HCT116 (cell line): ENCODE measurements around the gene NCF4. TPM values are rescaled to one million over a fixed set of nuclear protein-coding genes. Genes with fewer than 3 reads are reported as not detected.

Source experiments
- ATAC-seq: fragments of 200-7000 bp; cut with Tn5 transposase; 2 replicates; pipeline ENCODE4 v1.9.1; 2020; ENCODE audit warnings: mild to moderate bottlenecking, moderate library complexity
- BruUV-seq: library from RNA; stranded (reverse); fragments of 400-500 nt; replicated peaks from 2 replicates; lab custom pipeline; 2021; lab: Mats Ljungman, UMichigan
- CTCF ChIA-PET: fragments of 300-600 bp; sonication (Branson Sonifier 250); formaldehyde crosslinking; loops from one replicate; lab custom pipeline; 2021; ENCODE audit warnings: antibody characterized with exemption; lab: Charles Lee
- POLR2A ChIA-PET: fragments of 300-600, 350-600 bp; sonication (Branson Sonifier 250); formaldehyde crosslinking; loops from one replicate; lab custom pipeline; 2021; ENCODE audit warnings: antibody characterized with exemption; lab: Charles Lee
- RAD21 ChIA-PET, 2 experiments: fragments of 300-600 bp; sonication (Branson Sonifier 250); formaldehyde crosslinking; loops; one replicate each; lab custom pipeline; 2023; ENCODE audit warnings: low total read pairs in 2 of 2; ENCODE audit not compliant: uncharacterized antibody in 2 of 2, unreplicated experiment in 2 of 2, low non-redundant PET in 1 of 2; lab: Charles Lee
- DNase-seq: peaks from one replicate; pipeline ENCODE4 v3.0.0-alpha.2; 2010; ENCODE audit warnings: low read depth, low spot score
- H2AFZ ChIP-seq: fragments of 200-600 bp; shearing (Covaris generic), sonication (generic); 2 replicates; pipeline ENCODE4 v1.6.1; 2017; ENCODE audit warnings: low read depth, mixed run types, mixed read lengths, antibody characterized with exemption, low read length; ENCODE audit not compliant: poor library complexity, severe bottlenecking
- H3K27ac ChIP-seq: 2 replicates; pipeline ENCODE4 v1.5.1; 2012; ENCODE audit warnings: low read depth, low read length
- H3K27me3 ChIP-seq: fragments of 200-600 bp; sonication (generic); 2 replicates; pipeline ENCODE4 v1.6.1; 2016; ENCODE audit warnings: mixed run types, low read length, mixed read lengths; ENCODE audit not compliant: insufficient read depth
- H3K36me3 ChIP-seq, 2 experiments: fragments of 200-500 bp in 1 of 2; fragments of 200-600 bp in 1 of 2; sonication (Bioruptor generic) in 1 of 2; sonication (generic) in 1 of 2; 2 replicates each; pipeline versions ENCODE4 v1.5.1 to v1.6.1; 2014 to 2016; ENCODE audit warnings: low read length in 2 of 2, inconsistent platforms in 1 of 2, mixed read lengths in 1 of 2, mixed run types in 1 of 2; ENCODE audit not compliant: insufficient read depth in 2 of 2, control insufficient read depth in 1 of 2
- H3K4me1 ChIP-seq, 2 experiments: fragments of 200-600 bp in 1 of 2; sonication (generic) in 1 of 2; 2 replicates each; pipeline versions ENCODE4 v1.5.1 to v1.6.1; 2012 to 2017; ENCODE audit warnings: low read length in 2 of 2, inconsistent platforms in 1 of 2, mild to moderate bottlenecking in 1 of 2, mixed read lengths in 1 of 2, mixed run types in 1 of 2, moderate library complexity in 1 of 2; ENCODE audit not compliant: insufficient read depth in 2 of 2, control insufficient read depth in 1 of 2
- H3K4me2 ChIP-seq: fragments of 200-600 bp; sonication (generic); 2 replicates; pipeline ENCODE4 v1.6.1; 2017; ENCODE audit warnings: mixed run types, low read length, mixed read lengths
- H3K4me3 ChIP-seq, 2 experiments: fragments of 200-600 bp in 1 of 2; sonication (generic) in 1 of 2; replicated peaks in 1 of 2; 2 replicates each; pipeline ENCODE4 v1.5.1; 2011 to 2016; ENCODE audit warnings: low read length in 2 of 2, control low read depth in 1 of 2, low read depth in 1 of 2, mild to moderate bottlenecking in 1 of 2, mixed read lengths in 1 of 2, mixed run types in 1 of 2
- H3K79me2 ChIP-seq: fragments of 200-600 bp; sonication (generic); 2 replicates; pipeline ENCODE4 v1.6.1; 2017; ENCODE audit warnings: mild to moderate bottlenecking, mixed run types, low read length, moderate library complexity, mixed read lengths; ENCODE audit not compliant: insufficient read depth
- H3K9ac ChIP-seq: fragments of 200-600 bp; sonication (generic); 2 replicates; pipeline ENCODE4 v1.6.1; 2016; ENCODE audit warnings: low read length, mixed read lengths
- H3K9me2 ChIP-seq: fragments of 200-600 bp; sonication (generic), shearing (Covaris generic); 2 replicates; pipeline ENCODE4 v1.6.1; 2017; ENCODE audit warnings: mixed run types, mild to moderate bottlenecking, moderate library complexity; ENCODE audit not compliant: insufficient read depth
- H3K9me3 ChIP-seq, 2 experiments: fragments of 200-500 bp in 1 of 2; fragments of 200-600 bp in 1 of 2; sonication (Bioruptor generic) in 1 of 2; sonication (generic) in 1 of 2; 2 replicates each; pipeline ENCODE4 v1.6.1; 2014 to 2017; ENCODE audit warnings: low read length in 2 of 2, mixed read lengths in 2 of 2, inconsistent platforms in 1 of 2, low read depth in 1 of 2, mild to moderate bottlenecking in 1 of 2, mixed run types in 1 of 2, moderate library complexity in 1 of 2; ENCODE audit not compliant: control insufficient read depth in 1 of 2, insufficient read depth in 1 of 2
- H4K20me1 ChIP-seq: fragments of 200-600 bp; sonication (generic), shearing (Covaris generic); 2 replicates; pipeline ENCODE4 v1.6.1; 2017; ENCODE audit warnings: mixed run types, mild to moderate bottlenecking, moderate library complexity; ENCODE audit not compliant: insufficient read depth
- EZH2phosphoT487 ChIP-seq: fragments of 200-600 bp; IDR thresholded peaks from 2 replicates; pipeline ENCODE4 v1.6.1; 2018; ENCODE audit warnings: antibody characterized with exemption, borderline replicate concordance
- MAX ChIP-seq: IDR thresholded peaks from 2 replicates; pipeline ENCODE4 v1.6.1; 2012
- POLR2AphosphoS5 ChIP-seq: IDR thresholded peaks from 2 replicates; pipeline ENCODE4 v1.6.1; 2011; ENCODE audit warnings: mild to moderate bottlenecking, low read depth, low read length, moderate library complexity
- intact Hi-C: fragments of 100-400 bp; cut with micrococcal nuclease; formaldehyde crosslinking; loops from 2 replicates; pipeline ENCODE4 v1.10.0; 2022
- total RNA-seq: library from RNA; stranded (reverse); gene quantifications from one replicate; pipeline ENCODE4 v1.2.1, GENCODE V29; 2021; ENCODE audit not compliant: unreplicated experiment
- TF ChIP-seq, protein P1 (sequence below): IDR thresholded peaks from 2 replicates; pipeline ENCODE4 v1.6.1; 2011; ENCODE audit warnings: mild to moderate bottlenecking, low read length, moderate library complexity; ENCODE audit not compliant: insufficient replicate concordance; ENCODE audit errors: extremely low read depth

Gene NCF4
- total RNA-seq, 1 experiment from 2014 or later: 0.37 TPM

DNA sequence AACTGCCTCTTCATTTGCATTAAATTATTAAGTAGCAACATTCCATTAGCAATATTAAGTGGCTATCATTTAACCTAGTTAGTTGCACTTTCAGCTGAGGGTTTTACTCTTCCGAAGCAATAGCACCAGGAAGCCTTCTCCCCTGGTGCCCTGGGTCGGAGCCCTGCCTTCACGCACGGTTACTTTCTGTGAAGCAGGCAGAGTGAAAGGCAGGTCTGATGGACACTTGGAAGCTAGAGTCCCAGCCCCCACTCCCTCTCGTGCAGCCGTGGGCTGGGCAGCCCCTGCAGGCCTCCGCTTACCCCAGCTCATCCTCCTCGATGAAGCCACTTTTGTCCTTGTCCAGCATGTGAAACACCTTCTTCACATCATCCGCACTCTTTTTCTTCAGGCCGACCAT lies 46.0 kb upstream of the NCF4 start:
- no peak overlapping the region for H3K4me3 ChIP-seq
- TF ChIP-seq POLR2AphosphoS5 (no peak), EZH2phosphoT487 (no peak)

GRCh38 chr22:36815558-36816338 lies 45.1 kb upstream of the NCF4 start:
- ChIA-PET POLR2A (no interaction called here), CTCF (no interaction called here)
- Histone ChIP-seq H4K20me1 (no peaks in the 10 kb centered on the region), H3K9ac (no peak overlapping the region), H3K36me3 (no peaks in the 10 kb centered on the region)
- TF ChIP-seq MAX: no peak
- TF ChIP-seq, protein P1, sequence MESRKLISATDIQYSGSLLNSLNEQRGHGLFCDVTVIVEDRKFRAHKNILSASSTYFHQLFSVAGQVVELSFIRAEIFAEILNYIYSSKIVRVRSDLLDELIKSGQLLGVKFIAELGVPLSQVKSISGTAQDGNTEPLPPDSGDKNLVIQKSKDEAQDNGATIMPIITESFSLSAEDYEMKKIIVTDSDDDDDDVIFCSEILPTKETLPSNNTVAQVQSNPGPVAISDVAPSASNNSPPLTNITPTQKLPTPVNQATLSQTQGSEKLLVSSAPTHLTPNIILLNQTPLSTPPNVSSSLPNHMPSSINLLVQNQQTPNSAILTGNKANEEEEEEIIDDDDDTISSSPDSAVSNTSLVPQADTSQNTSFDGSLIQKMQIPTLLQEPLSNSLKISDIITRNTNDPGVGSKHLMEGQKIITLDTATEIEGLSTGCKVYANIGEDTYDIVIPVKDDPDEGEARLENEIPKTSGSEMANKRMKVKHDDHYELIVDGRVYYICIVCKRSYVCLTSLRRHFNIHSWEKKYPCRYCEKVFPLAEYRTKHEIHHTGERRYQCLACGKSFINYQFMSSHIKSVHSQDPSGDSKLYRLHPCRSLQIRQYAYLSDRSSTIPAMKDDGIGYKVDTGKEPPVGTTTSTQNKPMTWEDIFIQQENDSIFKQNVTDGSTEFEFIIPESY: no peak
- TF ChIP-seq, all 23 proteins: peak for 0
- no peak overlapping the region for H2AFZ ChIP-seq
- H3K4me1 ChIP-seq: no peaks in the 10 kb centered on the region
- intact Hi-C loops: no loop called here
- H3K27ac ChIP-seq: no peak overlapping the region
- H3K4me3 ChIP-seq: no peak overlapping the region
- no peaks in the 10 kb centered on the region for H3K9me3 ChIP-seq
- no peak overlapping the region for H3K4me2 ChIP-seq
- H3K27me3 ChIP-seq: peaks cover 30% of the 10 kb centered on the region
- no peaks in the 10 kb centered on the region for H3K79me2 ChIP-seq
- ATAC-seq (no peak), DNase-seq (no peak)
- no TSS peak for BruUV-seq
- H3K9me2 ChIP-seq: no peaks in the 10 kb centered on the region
- RAD21 ChIA-PET: no interaction called here

More for the DNA sequence above, 46.0 kb upstream of the NCF4 start:
- Histone ChIP-seq H3K9me3 (no peaks in the 10 kb centered on the region), H3K27ac (no peak overlapping the region), H3K9me2 (no peaks in the 10 kb centered on the region), H3K4me1 (no peaks in the 10 kb centered on the region), H3K9ac (no peak overlapping the region), H4K20me1 (no peaks in the 10 kb centered on the region), H3K36me3 (no peaks in the 10 kb centered on the region), H3K79me2 (no peaks in the 10 kb centered on the region), H3K27me3 (peaks cover 30% of the 10 kb centered on the region), H3K4me2 (no peak overlapping the region), H2AFZ (no peak overlapping the region)
- ATAC-seq (no peak), DNase-seq (no peak)
- ChIA-PET CTCF (no interaction called here), RAD21 (no interaction called here), POLR2A (no interaction called here)
- intact Hi-C loops: no loop called here
- no TSS peak for BruUV-seq
